HG02840 (cell line): ENCODE data around the gene GRIA4.
"Not testable (repeated sequence)": the region's sequence is repeated elsewhere in the genome, so short reads cannot be mapped to it uniquely, and the experiment has no call there.

Experiments used
- ATAC-seq: cut with Tn5 transposase; IDR thresholded peaks from one replicate; pipeline ENCODE4 v1.9.1; 2021; ENCODE audit warnings: mild to moderate bottlenecking, moderate library complexity, moderate number of reproducible peaks; ENCODE audit not compliant: unreplicated experiment, low FRiP score

The GRIA4 gene

DNA sequence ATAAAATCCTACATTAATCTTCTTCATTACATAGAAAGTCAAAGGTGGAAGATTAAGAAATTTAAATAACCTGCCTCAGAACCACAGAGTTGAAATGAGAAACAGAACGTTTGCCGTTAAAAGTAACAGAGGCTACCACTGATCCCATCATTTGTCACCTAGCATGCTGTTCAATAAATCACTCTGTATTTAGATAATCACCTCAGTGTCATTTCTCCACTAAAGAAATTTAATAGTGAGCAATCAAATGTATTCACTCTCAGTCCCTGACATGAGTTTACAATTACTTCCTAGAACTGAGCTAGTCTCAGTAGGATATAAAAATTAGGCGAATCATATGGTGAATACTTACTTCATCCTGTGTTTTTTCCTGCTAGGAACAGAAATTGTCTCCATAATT lies 242.5 kb downstream of the GRIA4 start:
- ATAC-seq: no peak

DNA sequence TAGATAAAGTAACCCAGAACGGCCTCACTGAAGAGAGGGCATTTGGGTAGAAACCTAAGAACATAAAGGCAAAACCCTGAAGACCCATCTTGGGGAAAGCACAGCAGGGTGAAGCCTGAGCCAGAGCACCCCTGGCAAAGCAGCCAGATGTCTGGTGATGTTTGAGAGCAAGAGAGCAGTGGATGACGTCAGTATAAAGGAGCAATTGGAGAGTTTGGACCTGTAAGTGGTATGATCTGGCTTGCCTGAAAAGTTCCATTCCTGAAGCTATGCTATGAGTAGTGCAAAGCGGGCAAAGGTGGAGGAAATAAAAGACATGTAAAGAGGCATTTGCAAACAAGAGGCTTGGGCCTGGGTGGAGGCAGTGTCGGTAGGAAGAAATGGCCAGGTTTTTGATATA lies 244.4 kb downstream of the GRIA4 start:
- ATAC-seq: no peak

DNA sequence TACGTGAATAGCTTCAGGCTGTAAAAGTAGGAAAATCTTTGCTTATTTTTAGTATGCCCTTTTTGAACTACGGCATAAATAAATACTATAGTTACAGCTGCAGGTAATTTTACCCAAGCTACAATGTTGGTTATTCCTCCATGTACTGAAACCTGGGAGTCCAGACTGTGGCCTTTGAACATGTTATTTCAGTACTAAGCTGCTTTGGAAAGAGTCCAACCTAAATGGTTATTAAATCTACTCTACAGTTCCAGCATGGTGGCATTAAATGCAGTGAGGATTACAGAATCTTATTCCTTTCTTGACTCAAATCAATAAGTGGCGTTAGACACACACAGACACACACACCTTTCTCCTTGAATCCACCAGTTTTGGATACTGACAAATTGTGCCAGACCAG lies 247.1 kb downstream of the GRIA4 start:
- ATAC-seq: no peak

DNA sequence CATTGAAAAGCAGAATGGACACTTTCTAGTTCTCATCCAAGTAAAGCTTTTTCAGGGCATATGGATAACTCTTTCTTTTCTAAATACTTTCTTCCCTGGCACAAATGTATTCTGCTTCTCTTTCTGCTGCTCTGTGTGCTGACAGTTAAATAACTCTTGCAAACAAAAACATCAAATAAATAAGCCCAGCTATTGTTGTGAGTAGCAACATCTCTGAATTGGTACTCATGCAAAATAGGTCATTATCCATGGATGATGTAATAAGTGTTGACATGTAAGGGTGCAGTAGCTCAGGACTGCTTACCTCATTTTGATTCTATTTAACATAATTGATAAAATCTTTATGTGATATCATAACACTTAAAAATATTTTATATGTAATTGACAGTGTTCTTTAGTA lies 247.9 kb downstream of the GRIA4 start:
- ATAC-seq: no peak

DNA sequence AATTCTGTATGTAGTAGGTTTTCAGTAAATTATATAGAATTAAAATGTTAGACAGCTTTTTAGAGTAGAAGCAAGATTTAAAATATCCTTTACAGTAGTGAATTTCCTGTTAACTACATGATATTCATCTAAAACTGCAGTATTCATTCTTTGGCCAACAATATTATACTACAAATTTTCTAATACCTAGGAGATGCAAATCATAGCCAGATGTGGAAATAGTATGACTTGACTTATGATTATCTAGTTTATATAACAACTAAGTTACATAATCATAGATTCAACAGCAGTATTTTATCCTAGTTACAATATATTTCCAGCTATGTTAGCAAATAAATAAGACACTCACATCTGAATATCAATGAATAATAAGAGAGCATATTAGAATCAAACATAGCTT lies 249.0 kb downstream of the GRIA4 start:
- ATAC-seq: no peak

DNA sequence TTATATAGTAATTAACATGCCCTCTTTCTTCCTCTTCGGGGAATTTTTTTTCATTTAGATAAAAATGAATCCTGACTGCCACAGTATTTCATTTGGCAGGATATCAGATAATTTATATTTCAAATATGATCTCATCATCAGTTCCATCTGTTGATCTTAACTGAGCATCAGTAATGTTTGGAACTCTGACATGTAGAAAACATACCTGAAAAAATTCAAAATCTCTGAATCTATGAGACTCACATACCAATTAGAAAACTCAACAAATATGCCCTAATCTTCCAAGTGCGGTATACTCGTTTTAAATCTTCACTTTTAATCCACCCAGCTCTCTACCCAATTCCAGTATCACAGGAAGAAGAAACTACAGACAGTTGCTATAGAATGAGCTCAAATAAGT lies 250.2 kb downstream of the GRIA4 start:
- ATAC-seq: no peak

DNA sequence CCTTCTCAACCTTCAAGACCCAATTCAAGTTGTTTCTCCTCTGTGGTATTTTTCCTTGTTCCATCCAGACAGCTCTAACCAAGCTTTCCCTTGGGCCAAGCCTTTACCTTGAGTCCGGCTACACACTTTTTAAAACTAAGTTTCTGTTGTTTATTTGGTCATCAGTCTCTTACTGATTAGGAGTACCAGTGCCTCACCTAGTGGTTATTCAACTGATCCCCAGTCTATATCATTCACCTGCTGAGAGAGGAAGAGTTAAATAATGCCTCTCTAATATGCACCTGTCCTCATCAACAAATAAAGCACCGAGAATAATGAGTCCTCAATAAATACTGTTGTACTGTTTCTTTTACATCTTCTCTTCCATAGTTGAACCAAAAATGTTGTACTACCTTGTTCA lies 251.4 kb downstream of the GRIA4 start:
- ATAC-seq: no peak

DNA sequence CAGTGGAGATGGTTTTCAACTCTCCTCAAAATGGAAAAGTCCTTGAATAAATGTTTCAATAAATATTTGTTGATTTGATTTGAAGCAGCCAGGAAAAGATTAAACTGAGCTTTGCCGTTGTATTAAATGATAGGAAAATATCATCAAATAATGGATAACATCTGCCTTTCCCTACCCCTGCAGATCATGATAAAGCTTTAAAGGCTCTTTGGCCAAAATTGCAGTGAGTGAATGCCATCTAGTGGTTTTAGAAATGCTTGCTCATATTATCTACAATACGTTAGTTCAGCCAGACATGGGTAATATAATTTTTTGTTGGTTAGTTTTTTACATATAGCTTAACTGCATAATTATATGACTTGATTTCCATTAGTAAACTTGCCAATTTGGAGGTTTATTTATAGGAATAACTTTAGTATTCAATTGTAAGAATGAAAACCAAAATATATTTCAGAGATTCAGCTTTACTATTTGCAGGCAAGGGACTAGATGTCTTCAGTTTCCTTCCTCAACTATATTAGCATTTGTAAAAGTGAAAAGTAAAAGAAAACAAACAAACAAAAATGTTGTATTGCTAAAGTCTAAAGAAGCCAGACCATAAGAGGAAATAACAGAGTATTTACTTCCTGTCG lies 253.0 kb downstream of the GRIA4 start:
- no peak for ATAC-seq

DNA sequence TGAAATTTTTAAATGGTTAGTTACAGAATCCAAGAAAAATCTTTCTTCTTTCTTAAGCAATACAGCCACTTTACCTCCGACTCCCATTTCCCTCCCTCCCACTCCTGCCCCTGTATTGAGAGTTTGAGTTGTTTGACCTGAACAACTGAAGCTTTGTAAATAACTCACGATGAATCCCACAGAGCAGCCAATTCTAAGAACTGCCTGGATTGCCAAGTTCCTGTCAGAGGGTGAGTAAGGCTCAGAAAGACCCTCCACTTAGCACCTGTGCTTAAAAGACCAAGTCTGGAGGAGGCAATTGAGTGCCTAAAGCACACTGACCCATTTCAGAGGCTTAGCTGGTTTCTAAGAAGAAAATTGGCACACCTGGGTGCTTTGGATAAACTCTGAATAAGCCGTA lies 253.7 kb downstream of the GRIA4 start:
- ATAC-seq: no peak

DNA sequence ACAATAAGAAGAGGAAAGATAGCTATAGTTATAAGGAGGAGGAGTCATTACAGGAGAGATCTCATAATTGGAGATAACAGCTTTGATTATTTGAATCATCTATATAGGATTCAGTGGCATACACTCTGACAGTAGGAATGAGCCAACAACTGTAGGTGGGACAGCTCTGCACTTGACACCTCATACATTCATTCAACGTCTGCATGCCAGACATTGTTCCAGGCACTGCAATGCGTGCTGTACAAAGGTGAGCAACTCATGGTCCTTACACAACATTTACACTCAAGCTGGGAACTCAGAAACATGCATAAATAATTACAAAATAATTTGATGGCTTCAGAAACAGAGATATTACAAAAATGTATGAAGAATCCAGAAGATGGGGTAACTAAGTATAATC lies 257.9 kb downstream of the GRIA4 start:
- no peak for ATAC-seq

DNA sequence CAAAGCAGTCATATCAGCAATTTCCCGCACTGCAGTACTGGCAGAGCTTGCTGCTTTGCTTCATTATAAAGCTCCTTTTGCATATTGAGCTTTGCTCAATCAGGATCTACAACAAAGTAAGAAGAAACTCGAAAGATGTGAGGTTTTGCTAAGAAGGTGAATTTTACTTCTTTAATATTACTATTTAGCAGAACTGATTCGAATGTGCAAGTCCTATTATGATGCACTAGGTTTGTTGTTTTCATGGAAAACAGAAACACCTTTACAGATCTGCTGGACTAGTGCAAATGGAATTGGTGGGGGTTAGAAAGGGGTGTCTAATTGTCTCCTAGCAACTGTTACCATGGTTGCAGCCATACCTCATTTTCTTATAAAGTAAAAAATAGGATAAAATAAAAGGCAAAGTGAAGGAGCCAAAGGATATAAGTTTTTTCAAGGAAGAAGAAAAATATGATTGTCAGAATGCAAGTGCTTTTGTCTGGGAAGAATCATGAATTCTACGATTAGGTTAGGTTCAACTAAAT lies 259.0 kb downstream of the GRIA4 start:
- ATAC-seq: no peak

DNA sequence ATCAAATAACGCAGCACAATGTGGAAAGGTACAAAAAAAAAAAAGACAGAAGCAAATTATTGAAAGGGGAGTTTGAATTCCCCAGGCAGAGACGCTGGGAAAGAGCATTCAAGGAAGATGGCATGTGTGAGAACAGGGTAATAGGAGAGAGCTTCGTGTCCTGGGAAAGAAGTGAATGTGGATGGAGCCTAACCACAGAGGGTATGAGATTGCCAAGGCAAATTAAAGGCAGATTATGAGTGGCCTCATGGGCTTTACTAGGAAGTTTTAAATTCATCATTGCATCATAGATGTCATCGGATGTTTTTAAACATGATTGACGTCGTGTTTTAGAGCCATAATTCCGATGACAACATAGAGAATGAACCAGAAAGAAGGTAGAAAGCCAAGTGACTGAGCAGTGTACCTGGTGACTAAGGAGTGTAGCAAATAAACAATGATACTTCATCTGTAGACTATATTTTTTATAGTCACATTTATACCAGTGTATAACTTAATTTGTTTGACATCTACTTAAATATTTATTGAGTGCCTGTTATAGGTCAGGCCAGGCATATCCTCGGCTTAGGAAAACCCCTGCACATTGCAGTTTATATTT lies 260.7 kb downstream of the GRIA4 start:
- ATAC-seq: no peak

DNA sequence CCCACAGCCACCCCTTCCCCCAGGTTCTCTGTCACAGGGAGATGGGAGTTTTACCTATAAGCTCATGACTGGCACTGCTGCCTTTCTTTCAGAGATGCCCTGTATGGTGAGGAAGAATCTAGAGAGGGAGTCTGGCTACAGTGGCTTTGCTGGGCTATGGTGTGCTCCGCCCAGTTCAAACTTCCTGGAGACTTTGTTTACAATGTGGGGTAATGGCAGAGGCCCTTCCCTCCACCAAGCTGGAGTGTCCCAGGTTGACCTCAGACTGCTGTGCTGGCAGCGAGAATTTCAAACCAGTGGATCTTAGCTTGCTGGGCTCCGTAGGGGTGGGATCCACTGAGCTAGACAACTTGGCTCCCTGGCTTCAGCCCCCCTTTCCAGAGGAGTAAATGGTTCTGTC lies 268.6 kb downstream of the GRIA4 start:
- no peak for ATAC-seq

DNA sequence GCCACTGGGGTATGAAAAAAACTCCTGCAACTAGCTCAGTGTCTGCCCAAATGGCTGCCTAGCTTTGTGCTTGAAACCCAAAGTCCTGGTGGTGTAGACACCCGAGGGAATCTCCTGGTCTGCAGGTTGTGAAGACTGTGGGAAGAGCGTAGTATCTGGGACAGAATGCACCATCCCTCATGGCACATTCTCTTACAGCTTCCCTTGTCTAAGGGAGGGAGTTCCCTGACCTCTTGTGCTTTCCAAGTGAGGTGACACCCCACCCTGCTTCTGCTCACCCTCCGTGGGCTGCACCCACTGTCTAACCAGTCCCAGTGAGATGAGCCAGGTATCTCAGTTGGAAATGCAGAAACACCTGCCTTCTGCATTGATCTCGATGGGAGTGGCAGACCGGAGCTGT lies 269.1 kb downstream of the GRIA4 start:
- ATAC-seq: not testable (repeated sequence)

DNA sequence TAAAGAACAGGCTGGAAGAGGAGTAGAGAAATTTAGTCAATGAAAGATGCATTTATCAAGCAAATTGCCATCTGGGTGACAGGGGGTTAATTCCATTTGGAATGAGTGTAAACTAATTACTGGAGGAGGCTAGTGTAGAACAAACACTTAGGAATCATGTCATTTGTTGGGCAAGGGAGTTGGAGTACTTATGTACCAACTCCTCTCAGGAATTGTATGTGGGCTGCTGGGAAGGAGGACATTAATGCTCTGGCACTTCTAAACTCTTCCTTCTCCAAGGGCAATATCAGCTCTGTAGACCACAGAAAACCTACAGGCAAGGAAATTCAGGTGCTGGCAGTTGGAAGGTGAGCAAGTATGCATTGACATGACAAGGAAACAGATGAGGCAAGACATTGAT lies 271.2 kb downstream of the GRIA4 start:
- no peak for ATAC-seq

DNA sequence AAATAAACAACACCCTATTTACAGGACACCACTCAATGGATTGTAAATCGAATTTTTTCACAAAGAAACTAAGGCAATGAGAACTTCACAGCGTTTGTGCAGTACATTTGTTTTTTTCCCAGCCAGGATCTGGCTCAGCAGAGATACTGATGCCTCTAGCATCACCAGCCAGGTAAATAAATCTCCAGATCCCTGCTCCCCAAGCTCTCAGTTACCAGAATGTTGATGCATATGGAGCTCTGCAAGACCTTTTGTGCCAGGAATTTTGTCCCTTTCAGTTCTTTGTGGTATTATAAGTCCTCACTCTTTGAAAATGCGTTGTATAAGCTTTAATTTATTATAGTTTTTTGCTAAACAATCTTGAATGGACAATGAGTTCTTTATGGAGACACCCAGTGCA lies 274.6 kb downstream of the GRIA4 start:
- no peak for ATAC-seq

DNA sequence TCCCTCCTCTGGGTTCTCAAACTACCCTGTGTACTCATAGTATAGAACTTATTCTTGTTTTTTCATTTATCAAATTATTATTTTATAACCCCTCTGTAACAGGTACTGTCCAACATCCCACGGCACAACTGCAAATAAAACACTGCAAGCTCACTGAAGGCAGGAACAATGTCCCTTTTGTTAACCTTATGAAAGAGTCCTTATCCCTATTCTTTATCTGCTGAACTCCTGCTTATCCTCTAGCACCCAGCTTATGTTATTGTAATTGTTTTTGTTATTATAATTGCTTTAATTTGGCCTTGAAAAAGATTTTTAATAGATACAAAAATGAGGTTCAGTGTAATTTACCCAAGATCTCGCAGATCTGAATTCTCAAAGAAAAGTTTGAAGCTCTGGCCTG lies 281.8 kb downstream of the GRIA4 start:
- ATAC-seq: no peak

DNA sequence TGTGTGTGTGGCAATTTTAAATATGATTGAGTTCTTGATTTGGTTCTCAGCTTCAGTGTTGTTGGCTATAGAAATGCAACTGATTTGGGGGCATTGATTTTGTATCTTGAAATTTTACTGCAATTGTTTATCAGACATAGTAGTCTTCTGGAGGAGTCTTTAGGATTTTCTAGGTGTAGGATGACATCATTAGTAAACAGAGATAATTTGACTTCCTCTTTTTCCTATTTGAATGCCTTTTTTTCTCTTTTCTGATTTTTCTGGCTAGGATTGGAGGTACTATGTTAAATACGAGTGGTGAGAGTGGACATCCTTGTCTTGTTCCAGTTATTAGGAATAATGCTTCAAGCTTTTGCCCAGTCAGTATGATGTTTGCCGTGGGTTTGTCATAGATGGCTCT lies 287.3 kb downstream of the GRIA4 start:
- ATAC-seq: no peak

DNA sequence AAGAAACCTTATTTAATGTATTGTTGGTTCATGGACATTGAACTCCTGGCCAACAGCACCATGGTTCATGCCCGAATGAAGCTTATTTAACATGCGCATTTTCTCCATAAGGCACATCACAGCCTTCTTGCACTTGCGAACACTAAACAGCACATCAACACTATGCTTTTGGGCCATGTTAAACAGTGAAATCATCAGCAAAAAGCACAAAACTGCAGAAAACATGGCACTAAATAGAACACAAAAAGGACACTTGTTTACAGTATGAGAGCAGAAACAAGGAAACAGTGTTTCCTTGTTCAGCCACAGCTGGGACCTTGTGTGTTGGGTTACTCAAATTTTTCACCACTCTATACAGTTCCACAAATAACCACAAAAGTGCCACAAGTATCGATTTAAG lies 289.9 kb downstream of the GRIA4 start:
- no peak for ATAC-seq

DNA sequence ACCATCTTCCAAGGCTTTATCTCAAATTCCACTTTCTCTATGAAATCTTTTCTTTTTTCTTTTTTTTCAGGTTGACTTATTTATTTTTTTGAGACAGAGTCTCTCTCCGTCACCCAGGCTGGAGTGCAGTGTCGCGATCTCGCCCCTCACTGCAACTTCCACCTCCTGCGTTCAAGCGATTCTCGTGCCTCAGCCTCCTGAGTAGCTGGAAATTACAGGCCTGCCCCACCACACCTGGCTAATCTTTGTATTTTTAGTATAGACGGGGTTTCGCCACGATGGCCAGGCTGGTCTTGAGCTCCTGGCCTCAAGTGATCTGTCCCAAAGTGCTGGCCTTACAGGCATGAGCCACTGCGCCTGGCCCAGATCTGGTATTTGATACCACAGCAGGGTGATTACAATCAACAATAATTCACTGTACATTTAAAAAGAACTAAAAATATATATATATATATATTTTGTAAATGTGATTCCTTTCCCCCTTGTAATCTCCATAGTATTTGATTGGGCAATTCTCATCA lies 290.7 kb downstream of the GRIA4 start:
- no peak for ATAC-seq

DNA sequence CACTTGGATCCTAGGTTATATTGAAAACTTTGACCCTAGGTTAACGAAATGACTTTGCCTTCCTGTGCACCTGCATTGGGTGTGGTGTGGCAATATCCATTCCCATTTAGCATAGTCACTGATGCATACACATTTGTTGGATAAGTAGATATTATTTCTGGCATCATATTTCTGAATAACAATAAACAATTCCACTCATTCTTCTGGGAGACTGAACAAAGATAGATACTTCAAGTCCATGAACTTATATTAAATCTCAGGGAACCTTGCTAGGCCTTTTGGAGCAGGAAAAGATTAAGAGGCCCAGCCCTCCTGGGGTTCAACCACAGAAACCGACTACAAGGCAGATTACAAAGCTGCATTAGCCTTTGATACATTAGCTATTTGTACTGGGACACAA lies 293.2 kb downstream of the GRIA4 start:
- no peak for ATAC-seq

DNA sequence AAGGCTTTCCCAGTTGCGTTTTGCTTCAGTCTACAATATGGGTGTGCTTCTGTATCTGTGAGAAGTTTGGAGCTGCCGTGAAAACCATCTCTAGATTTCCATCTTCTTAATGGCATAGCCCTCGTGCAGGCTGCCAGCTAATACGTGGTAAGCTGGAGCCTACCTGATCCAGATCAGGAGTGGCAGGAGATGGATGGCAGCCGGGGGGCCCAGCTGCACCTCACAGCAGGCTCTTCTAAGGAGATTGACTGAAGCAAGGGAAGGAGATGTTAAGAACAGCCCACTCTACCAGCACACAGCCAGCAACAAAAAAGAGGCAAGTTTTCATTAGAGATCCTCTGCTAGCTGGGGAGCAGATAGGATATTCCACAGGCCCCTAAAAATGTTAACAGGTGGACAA lies 296.6 kb downstream of the GRIA4 start:
- no peak for ATAC-seq
